Mucosa of gallbladder (tissue), 1 donor: ENCODE data around the gene MTRR. TPM values are rescaled to one million over a fixed set of nuclear protein-coding genes. Genes with fewer than 3 reads are reported as not detected.

Source experiments
- DNase-seq: peaks from one replicate; pipeline ENCODE4 v3.0.0-alpha.2; 2020; ENCODE audit warnings: low spot score
- total RNA-seq: library from RNA; stranded (reverse); gene quantifications from one replicate; pipeline ENCODE4 v1.2.1, GENCODE V29; 2021
- donor health status: DM: no; HTN: no; CAD: no.

The MTRR gene
- total RNA-seq, result 42.9 TPM

DNA sequence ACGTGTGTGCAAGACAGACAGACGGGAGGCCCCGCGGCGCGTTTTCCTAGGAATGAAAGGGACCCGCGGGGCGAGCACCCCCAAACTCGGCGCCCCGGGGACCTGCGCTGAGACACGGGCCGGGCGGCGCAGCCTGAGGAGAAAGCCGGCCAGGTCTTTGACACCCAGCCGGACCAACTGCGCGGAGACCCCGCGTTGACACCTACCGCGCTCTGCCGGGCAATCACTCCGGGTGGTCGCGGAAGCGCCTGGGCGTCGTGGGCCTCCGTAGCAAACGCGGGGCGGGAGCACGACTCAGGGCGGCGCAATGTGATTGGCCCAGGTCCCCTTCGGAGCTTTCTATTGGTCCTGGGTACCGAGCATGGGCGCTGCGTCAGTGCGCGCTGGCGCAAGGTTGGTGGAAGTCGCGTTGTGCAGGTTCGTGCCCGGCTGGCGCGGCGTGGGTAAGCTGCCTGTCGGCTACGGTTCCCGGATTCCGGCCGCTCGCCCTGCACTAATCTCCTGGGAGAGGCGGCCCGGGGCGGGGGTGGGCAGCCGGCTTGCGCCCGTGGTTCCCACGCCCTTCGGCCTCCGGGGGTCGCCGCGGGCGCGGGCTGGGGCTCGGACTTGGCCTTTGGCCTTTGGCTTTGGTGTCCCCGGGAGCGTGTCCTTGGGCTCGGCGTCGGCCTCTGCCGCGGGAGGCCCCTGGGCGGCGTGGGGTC is at the start of gene MTRR, which contains the start of gene FASTKD3:
MTRR (plus strand) TSS at position 376 of the 701 bp plus-strand sequence. CDS start 1,647 bp downstream, outside the sequence.
FASTKD3 (minus strand) TSS at position 259 of the 701 bp plus-strand sequence. CDS start 948 bp downstream, outside the sequence.
- DNase-seq, result peak; percentile 94

DNA sequence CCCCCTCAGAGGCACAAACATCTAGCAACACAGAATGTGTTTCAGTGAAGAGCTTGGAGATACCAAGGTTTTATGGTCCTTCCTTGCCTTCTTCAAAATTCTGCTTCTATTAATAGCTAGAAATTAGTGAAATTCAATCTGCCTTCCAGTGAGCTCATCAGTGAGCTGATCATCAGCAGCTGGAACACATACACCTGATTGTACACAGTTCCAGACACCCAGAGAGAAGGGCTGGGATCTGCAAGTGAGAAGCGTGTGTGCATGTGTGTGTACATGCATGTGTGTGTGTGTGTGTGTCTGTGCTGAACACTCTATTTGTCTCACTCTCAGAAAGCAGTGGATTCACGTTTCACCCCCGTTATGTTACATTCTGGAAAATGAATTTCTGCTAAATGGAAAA is 46.5 kb upstream of the MTRR start:
- DNase-seq, result no peak

DNA sequence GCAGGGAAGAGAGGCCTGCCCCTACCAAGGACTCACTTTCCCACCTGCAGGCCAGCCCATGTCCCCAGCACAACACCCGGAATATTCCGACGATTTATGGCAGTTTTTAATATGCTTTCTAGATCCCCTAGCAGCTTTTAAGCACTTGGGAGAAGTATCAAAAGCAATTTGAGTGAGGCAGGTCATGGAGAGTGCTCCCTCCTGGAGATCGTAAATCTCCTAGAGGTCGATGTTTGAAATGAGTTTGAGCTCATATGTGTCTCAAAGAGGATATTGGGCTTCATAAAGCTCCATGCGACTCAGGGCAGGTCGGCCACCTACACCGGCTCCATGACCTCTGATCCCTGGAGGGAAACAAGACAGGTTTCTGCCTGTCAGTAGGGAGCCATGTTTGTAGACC is 45.4 kb upstream of the MTRR start:
- no peak for DNase-seq

- DNase-seq, result no peak
Measured at GRCh38 chr5:7824995-7825394, 44.0 kb upstream of the MTRR start.

DNA sequence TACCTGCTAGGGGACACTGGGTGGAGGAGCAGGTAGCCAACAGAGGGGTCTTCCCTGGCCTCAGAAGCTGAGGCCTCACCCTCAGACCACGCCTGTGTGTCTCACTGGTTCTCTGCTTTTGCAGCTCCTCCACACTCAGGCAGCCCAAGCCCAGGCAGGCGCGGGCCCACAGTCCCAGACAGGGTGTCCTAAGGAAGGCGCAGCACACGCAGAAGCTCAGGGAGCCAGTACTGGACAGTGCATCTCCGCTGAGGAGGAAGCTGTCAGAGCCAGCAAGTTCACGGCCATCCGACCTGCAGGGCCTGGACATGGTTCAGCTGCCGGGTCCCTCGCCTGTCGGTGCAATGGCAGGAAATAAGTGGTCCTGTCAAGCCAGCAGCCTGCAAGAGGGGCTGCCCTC is 43.3 kb upstream of the MTRR start:
- no peak for DNase-seq

DNA sequence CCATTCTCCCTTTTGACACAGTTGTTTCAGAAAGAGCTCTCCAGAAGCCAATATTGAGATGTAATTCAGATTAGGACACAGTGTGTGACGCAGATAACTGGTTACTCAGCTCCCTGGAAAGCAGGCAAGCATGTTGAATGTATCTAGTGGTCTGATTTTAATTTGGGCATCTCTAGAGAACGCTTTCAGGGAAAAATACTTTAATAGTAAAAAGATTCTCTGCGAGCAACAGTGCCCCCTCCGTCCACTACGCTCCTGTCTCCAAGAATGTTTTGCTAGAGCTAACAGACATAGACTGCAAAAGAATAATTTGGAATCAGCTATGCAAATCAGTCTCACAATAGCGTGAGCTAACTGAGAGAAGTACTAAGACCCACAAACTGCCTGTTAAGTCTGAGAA is 41.3 kb upstream of the MTRR start:
- DNase-seq, result no peak

DNA sequence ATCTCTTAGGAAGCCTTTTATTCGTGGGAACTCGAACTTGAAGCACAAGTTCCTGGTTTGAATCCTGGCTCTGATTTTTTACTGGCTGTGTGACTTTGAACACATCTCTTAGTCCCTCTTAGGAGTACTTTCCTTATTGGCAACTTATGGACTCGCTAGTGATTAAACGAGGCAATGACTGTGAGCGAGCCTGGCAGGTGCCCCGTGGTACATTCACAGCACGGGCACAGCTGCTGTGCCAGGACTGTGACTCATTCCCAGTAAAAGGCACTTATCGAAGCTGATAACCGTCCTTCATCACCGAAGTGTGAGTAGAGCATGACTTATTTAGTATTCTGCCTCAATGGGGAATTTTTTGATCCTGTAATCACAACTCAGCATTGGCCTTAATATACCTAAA is 40.7 kb upstream of the MTRR start:
- no peak for DNase-seq

DNA sequence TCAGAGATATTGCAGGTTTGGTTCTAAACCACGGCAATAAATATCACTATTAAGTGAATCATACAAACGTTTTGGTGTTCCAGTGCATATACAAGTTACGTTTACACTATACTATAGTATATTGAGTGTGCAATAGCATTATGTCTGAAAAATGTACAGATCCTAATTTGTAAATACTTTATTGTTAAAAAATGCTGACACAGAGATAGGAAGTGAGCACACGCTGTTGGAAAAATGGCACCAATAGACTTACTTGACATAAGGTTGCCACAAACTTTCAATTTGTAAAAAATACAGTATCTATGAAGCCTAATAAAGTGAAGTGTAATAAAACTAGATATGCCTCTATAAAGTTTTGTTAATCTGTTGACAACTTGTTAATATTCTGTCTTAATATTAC is 34.0 kb upstream of the MTRR start:
- no peak for DNase-seq

DNA sequence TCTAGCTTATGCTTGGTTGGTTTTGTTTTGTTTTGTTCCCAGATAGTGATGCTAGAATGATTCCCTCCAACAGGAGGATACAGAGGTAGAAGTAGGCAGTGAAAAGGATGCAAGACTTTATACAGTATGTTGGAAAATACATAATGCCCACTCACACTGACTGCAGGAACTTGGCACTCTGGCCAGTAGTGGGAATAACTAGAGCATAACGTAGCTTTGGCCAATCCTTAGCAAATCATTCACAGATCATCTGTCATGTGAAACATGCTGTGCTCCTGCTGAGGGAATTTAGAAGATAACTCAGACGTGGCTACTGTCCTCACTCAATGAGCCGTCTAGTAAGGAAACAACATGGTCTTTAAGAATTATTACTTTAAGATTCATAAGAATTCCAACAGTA is 31.5 kb upstream of the MTRR start:
- DNase-seq, result no peak

- DNase-seq, result no peak
Measured at GRCh38 chr5:7842531-7842930, 26.4 kb upstream of the MTRR start.

GRCh38 chr5:7844901-7845300 is 24.0 kb upstream of the MTRR start:
- no peak for DNase-seq

- no peak for DNase-seq
Measured at GRCh38 chr5:7845557-7845956, 23.4 kb upstream of the MTRR start.

DNA sequence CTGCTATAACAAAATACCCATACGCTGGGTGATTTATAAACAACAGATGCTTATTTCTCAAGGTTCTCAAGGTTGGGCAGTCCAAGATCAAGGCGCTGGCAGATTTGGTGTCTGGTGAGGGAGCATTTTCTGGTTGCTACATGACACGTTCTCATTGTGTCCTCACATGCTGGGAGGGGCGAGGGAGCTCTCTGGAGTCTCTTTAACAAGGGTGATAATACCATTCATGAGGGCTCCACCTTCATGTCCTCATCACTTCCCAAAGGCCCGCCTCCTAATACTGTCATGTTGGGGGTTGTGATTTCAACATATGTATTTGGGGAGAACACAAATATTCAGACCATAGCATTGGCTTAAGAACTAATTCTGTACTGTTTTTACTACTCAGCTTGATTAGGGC is 22.6 kb upstream of the MTRR start:
- DNase-seq, result no peak

GRCh38 chr5:7848296-7848695 is 20.7 kb upstream of the MTRR start:
- DNase-seq, result no peak

- no peak for DNase-seq
Measured at GRCh38 chr5:7849681-7850394, 19.1 kb upstream of the MTRR start.

DNA sequence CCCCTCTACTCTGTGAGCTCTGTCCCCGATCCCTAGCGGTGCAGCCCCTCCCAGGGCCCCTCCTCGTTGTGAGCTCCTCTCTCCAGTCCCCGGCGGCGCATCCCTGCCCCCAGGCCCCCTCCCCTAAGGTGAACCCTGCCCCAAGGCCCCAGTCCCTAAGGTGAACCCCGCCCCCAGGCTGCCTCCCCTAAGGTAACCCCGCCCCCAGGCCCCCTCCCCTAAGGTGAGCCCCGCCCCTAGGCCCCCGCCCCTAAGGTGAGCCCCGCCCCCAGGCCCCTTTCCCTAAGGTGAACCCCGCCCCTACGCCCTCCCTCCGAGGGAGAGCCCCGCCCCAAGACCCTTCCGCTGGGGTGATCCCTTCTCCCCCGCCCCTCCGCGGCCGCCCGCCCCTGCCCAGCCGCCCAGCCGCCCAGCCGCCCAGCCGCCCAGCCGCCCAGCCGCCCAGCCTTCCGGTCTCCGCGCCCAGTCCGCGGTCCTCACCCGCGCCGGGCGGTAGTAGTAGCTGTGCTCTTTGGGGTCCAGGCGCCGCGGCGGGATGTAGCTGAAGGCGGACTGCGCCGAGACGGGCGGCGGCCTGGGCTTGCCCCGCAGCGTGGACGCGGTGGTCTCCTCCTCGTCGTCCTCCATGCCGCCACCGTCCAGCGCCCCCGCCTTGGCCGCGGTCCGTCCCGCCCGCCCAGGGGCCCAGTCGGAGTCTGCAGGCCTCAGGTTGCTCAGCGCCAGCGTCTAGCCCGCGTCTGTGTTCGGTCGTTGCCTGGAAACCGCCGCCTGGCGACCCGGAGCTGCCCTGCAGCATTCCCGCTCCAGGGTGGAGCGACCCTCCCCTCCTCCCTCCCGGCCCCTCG is 18.3 kb upstream of the MTRR start, which contains the start of gene CFAP90:
CFAP90 (minus strand) TSS at position 739 of the 845 bp plus-strand sequence; CDS start at position 627, 112 bp downstream.
- DNase-seq, result no peak

GRCh38 chr5:7851240-7851592 is 17.7 kb upstream of the MTRR start:
- DNase-seq, result no peak

DNA sequence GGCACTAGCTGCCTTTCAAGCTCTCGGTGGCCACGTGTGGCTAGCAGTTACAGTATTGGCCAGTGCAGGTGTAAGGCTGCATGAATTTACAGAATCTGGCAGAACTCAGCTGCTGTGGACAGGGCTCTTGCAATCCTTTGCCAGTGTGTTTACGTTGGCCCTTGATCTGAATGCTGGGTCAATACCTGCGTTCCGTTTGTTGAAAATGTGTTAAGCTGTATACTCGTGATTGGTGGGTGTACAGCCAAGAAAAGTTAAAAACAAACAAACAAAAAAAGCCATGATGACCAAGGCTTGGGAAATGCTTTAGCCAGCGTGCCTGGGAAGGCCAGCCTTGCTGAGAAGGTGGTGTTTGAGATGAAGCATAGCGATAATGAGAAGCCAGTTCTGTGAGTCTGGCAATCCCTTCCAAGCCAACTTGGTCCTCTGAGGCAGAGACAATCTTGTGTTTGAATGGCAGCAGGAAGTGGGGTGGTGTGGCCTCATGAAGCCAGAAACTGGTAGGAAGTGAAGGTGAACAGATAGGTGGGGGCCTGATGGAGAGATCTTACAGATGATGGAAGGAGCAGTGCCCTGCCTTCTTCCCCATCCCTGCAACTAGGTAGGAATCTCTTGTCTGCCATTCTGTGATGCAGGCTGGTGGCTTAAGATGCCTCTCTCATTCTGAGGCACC is 17.2 kb upstream of the MTRR start:
- DNase-seq, result no peak

- DNase-seq, result no peak
Measured at GRCh38 chr5:7852542-7852941, 16.4 kb upstream of the MTRR start.

- no peak for DNase-seq
Measured at GRCh38 chr5:7852988-7853387, 16.0 kb upstream of the MTRR start.

- no peak for DNase-seq
Measured at GRCh38 chr5:7855611-7856010, 13.3 kb upstream of the MTRR start.

DNA sequence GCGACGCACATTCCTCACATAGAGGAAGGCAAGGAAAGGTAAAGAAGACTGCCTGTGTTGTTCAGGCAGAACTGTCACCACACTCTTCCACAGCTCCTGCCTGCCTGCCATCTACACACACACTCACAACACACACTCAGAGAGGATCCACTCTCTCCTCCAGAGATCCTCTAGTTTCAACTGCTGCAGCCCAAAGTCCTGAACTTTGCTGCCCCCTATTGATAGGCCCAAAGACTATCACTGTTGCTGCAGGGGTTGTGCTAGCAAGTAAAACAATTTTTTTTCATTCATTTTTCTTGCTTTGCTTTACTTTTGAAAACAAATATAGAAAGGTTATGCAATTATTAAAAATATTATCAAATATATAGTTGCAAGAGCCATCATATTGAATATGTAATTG is 12.1 kb upstream of the MTRR start:
- no peak for DNase-seq
